B cell (primary cell): ENCODE results near the gene PAXIP1. TPM values are rescaled to one million over a fixed set of nuclear protein-coding genes. Genes with fewer than 3 reads are reported as not detected.

Source experiments
- ATAC-seq: fragments of 200-7000 bp; cut with Tn5 transposase; one replicate; pipeline ENCODE4 v1.10.0; 2021; ENCODE audit warnings: low read depth, mild to moderate bottlenecking, moderate number of reproducible peaks, moderate library complexity
- CTCF ChIA-PET: fragments of 350-600 bp; sonication (Branson Sonifier 250); formaldehyde crosslinking; loops from one replicate; lab custom pipeline; 2021; ENCODE audit warnings: antibody characterized with exemption, inconsistent platforms; lab: Charles Lee
- POLR2A ChIA-PET: fragments of 350-600 bp; sonication (Branson Sonifier 250); formaldehyde crosslinking; loops from one replicate; lab custom pipeline; 2021; ENCODE audit warnings: antibody characterized with exemption; lab: Charles Lee
- DNase-seq: peaks from one replicate; pipeline ENCODE4 v3.0.0; 2013
- H2AFZ ChIP-seq: 2 replicates; pipeline ENCODE4 v1.6.1; 2012; ENCODE audit warnings: mild to moderate bottlenecking, low read depth, low read length; ENCODE audit not compliant: insufficient read depth, poor library complexity, severe bottlenecking
- H3K27ac ChIP-seq, 2 donors: 1 replicate in 1 of 2; 2 replicates in 1 of 2; pipeline ENCODE4 v1.5.1; 2012 to 2013; ENCODE audit warnings: low read length in 2 of 2, mild to moderate bottlenecking in 2 of 2, moderate library complexity in 1 of 2
- H3K27me3 ChIP-seq, 4 experiments: fragments of 200-600 bp in 1 of 4; sonication (generic) in 1 of 4; replicated peaks in 1 of 4; 1 replicate in 2 of 4; 2 replicates in 2 of 4; pipeline versions ENCODE4 v1.6.1 to v1.7.0; 2013 to 2016; ENCODE audit warnings: low read length in 3 of 4, mild to moderate bottlenecking in 2 of 4, mixed read lengths in 1 of 4, moderate library complexity in 1 of 4; ENCODE audit not compliant: insufficient read depth in 4 of 4, control insufficient read depth in 3 of 4; ENCODE audit errors: control extremely low read depth in 1 of 4
- H3K36me3 ChIP-seq, 2 experiments: replicated peaks in 1 of 2; 1 replicate in 1 of 2; 2 replicates in 1 of 2; pipeline versions ENCODE4 v1.6.1 to v1.7.1; 2013; ENCODE audit warnings: low read length in 1 of 2; ENCODE audit not compliant: insufficient read depth in 2 of 2, control insufficient read depth in 1 of 2; ENCODE audit errors: control extremely low read depth in 1 of 2, extremely low read depth in 1 of 2
- H3K4me1 ChIP-seq, 2 donors: fragments of 200-600 bp in 1 of 2; sonication (generic) in 1 of 2; 1 replicate in 1 of 2; 2 replicates in 1 of 2; pipeline versions ENCODE4 v1.5.1 to v1.6.1; 2013 to 2017; ENCODE audit warnings: low read length in 2 of 2; ENCODE audit not compliant: control insufficient read depth in 2 of 2, insufficient read depth in 2 of 2
- H3K4me2 ChIP-seq: replicated peaks from 2 replicates; pipeline ENCODE3; 2012; ENCODE audit warnings: mild to moderate bottlenecking, low read depth, low read length; ENCODE audit not compliant: poor library complexity, severe bottlenecking
- H3K4me3 ChIP-seq, 5 experiments: fragments of 200-600 bp in 1 of 5; sonication (generic) in 1 of 5; 1 replicate in 3 of 5; 2 replicates in 2 of 5; pipeline versions ENCODE4 v1.5.1 to v1.7.0; 2011 to 2016; ENCODE audit warnings: low read length in 4 of 5, mild to moderate bottlenecking in 4 of 5, low read depth in 2 of 5, control low read depth in 1 of 5, moderate library complexity in 1 of 5; ENCODE audit not compliant: insufficient read depth in 1 of 5; ENCODE audit errors: control extremely low read depth in 1 of 5, extremely low read depth in 1 of 5
- H3K79me2 ChIP-seq: fragments of 200-600 bp; sonication (generic); one replicate; pipeline ENCODE4 v1.6.0; 2016; ENCODE audit warnings: low read length; ENCODE audit not compliant: control insufficient read depth, insufficient read depth
- H3K9ac ChIP-seq: fragments of 200-600 bp; sonication (generic); 2 replicates; pipeline ENCODE4 v1.6.1; 2017; ENCODE audit warnings: mild to moderate bottlenecking, low read length, moderate library complexity
- H3K9me3 ChIP-seq, 3 donors: one replicate each; pipeline versions ENCODE4 v1.6.1 to v1.7.1; 2013; ENCODE audit warnings: low read length in 2 of 3; ENCODE audit not compliant: control insufficient read depth in 2 of 3, insufficient read depth in 1 of 3; ENCODE audit errors: control extremely low read depth in 1 of 3
- H4K20me1 ChIP-seq: 2 replicates; pipeline ENCODE4 v1.6.0; 2012; ENCODE audit warnings: mild to moderate bottlenecking, low read length; ENCODE audit not compliant: insufficient read depth, control insufficient read depth, poor library complexity, severe bottlenecking
- H3K27ac Mint-ChIP-seq: one replicate; pipeline ENCODE4 v1.8.0; 2021; ENCODE audit warnings: mixed read lengths
- H3K27me3 Mint-ChIP-seq: one replicate; pipeline ENCODE4 v1.8.0; 2021; ENCODE audit warnings: mixed read lengths
- H3K4me1 Mint-ChIP-seq: one replicate; pipeline ENCODE4 v1.8.0; 2021; ENCODE audit warnings: mixed read lengths
- H3K4me3 Mint-ChIP-seq: one replicate; pipeline ENCODE4 v1.8.0; 2021; ENCODE audit warnings: mixed read lengths
- H3K9me3 Mint-ChIP-seq: one replicate; pipeline ENCODE4 v1.8.0; 2022; ENCODE audit warnings: mixed read lengths; ENCODE audit not compliant: insufficient read depth
- EZH2 ChIP-seq: IDR thresholded peaks from 2 replicates; pipeline ENCODE4 v1.6.1; 2012; ENCODE audit warnings: borderline replicate concordance, low read depth, mild to moderate bottlenecking, moderate library complexity, low read length; ENCODE audit not compliant: insufficient read depth, poor library complexity, severe bottlenecking
- WGBS: methylation state at CpG from one replicate; pipeline ENCODE4 v1.1.5; 2013; ENCODE audit warnings: missing lambda C conversion rate; ENCODE audit not compliant: insufficient coverage; 5-methylcytosine and 5-hydroxymethylcytosine counted together
- intact Hi-C: fragments of 100-400 bp; cut with micrococcal nuclease; formaldehyde crosslinking; loops from one replicate; pipeline ENCODE4 v1.10.0; 2022
- polyA plus RNA-seq: library from polyadenylated mRNA; depleted of rRNA; stranded (reverse); fragments of >200 nt; gene quantifications from 2 replicates; pipeline ENCODE4 v1.2.3, GENCODE V29; 2012
- total RNA-seq, 2 donors: library from RNA; stranded (reverse); fragments of 120-200 nt in 1 of 2; gene quantifications; 1 replicate in 1 of 2; 2 replicates in 1 of 2; pipeline versions ENCODE4 v1.2.3 to v1.2.4, GENCODE V29; 2013 to 2022
- TF ChIP-seq, protein P1 (sequence below): fragments of 200-600 bp; IDR thresholded peaks from one replicate; pipeline ENCODE4 v1.8.0; 2022; ENCODE audit warnings: antibody characterized with exemption, mild to moderate bottlenecking

Gene PAXIP1
- total and polyA plus RNA-seq, 2 donors (not counting 1 experiment from before 2014, with no cell fraction given) = 9.2 to 18.5 TPM

GRCh38 chr7:154973381-154973780, 29.5 kb downstream of the PAXIP1 start:
- no peaks in the 10 kb centered on the region for H3K27me3 ChIP-seq
- H3K4me2 ChIP-seq = no peak overlapping the region
- Mint-ChIP-seq H3K27me3 (no peaks in the 10 kb centered on the region), H3K4me3 (no peak overlapping the region), H3K9me3 (no peaks in the 10 kb centered on the region), H3K4me1 (peaks cover 11% of the 10 kb centered on the region), H3K27ac (no peak overlapping the region)
- no peak overlapping the region for H2AFZ ChIP-seq
- POLR2A ChIA-PET = no interaction called here
- H3K9me3 ChIP-seq = no peaks in the 10 kb centered on the region
- DNase-seq (no peak), ATAC-seq (no peak)
- intact Hi-C loops = no loop called here
- no peak overlapping the region for H3K4me3 ChIP-seq
- H3K27ac ChIP-seq = no peak overlapping the region
- H3K9ac ChIP-seq = no peak overlapping the region
- H3K4me1 ChIP-seq = peaks cover 7 to 8% of the 10 kb centered on the region in 2 donors
- H3K36me3 ChIP-seq = peaks cover 4 to 9% of the 10 kb centered on the region in 2 experiments
- peaks cover 14% of the 10 kb centered on the region for H3K79me2 ChIP-seq
- no peaks in the 10 kb centered on the region for H4K20me1 ChIP-seq
- 100% methylated on average over 2 of the region's 7 CpGs for WGBS
- CTCF ChIA-PET = interaction anchor here (2.2 kb wide), 1 partner anchor 46 kb away, joined by 5 read pairs; no protein-coding TSS in a partner anchor
- TF ChIP-seq, protein P1, sequence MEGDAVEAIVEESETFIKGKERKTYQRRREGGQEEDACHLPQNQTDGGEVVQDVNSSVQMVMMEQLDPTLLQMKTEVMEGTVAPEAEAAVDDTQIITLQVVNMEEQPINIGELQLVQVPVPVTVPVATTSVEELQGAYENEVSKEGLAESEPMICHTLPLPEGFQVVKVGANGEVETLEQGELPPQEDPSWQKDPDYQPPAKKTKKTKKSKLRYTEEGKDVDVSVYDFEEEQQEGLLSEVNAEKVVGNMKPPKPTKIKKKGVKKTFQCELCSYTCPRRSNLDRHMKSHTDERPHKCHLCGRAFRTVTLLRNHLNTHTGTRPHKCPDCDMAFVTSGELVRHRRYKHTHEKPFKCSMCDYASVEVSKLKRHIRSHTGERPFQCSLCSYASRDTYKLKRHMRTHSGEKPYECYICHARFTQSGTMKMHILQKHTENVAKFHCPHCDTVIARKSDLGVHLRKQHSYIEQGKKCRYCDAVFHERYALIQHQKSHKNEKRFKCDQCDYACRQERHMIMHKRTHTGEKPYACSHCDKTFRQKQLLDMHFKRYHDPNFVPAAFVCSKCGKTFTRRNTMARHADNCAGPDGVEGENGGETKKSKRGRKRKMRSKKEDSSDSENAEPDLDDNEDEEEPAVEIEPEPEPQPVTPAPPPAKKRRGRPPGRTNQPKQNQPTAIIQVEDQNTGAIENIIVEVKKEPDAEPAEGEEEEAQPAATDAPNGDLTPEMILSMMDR = no peak
- TF ChIP-seq EZH2 = no peak

DNA sequence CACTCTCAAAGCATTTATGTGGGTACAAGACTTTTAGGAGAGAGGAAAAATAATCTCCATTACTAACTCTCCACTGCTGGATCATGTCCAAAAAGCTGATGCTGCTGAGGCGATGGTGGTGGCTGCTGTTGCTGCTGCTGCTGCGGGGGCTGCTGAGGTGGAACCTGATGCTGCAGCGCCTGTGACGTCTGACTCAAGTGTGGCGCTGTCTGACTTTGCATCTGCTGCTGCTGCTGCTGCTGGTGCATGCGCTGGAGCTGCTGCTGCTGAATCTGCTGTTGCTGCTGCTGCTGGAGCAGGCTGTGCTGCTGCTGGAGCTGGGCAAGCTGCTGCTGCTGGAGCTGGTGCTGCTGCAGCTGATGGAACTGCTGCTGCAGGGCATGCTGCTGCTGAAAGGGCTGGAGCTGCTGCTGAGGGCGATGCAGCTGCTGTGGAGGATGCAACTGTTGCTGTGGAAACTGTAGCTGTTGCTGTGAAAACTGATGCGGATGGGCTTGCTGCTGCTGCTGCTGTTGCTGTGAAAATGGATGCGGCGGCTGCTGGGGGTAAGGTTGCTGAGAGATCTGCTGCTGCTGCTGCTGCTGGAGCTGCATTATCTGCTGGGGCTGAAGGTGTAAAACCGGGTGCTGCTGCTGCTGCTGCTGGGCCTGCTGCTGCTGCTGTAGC, 34.5 kb downstream of the PAXIP1 start:
- no peak overlapping the region for H3K4me3 Mint-ChIP-seq
- H3K4me1 Mint-ChIP-seq = no peaks in the 10 kb centered on the region
- ChIA-PET POLR2A (no interaction called here), CTCF (interaction anchor here (1.4 kb wide), 1 partner anchor 15 kb away, joined by 3 read pairs; no protein-coding TSS in a partner anchor)
- no peaks in the 10 kb centered on the region for H3K27me3 Mint-ChIP-seq
- H3K36me3 ChIP-seq = peaks cover 11 to 27% of the 10 kb centered on the region in 2 experiments
- TF ChIP-seq, protein P1 = no peak
- TF ChIP-seq EZH2 = no peak
- H3K27me3 ChIP-seq = no peaks in the 10 kb centered on the region
- 94% methylated on average over 11 of the region's 11 CpGs for WGBS
- ATAC-seq (no peak), DNase-seq (no peak)
- no peaks in the 10 kb centered on the region for H4K20me1 ChIP-seq
- intact Hi-C loops = no loop called here
- no peaks in the 10 kb centered on the region for H3K9me3 Mint-ChIP-seq
- H3K4me2 ChIP-seq = no peak overlapping the region
- H3K4me3 ChIP-seq = no peak overlapping the region
- H3K27ac Mint-ChIP-seq = no peak overlapping the region
- H3K79me2 ChIP-seq = peaks cover 6% of the 10 kb centered on the region
- H3K9me3 ChIP-seq = no peaks in the 10 kb centered on the region
- H3K9ac ChIP-seq = no peak overlapping the region
- H3K4me1 ChIP-seq = no peaks in the 10 kb centered on the region
- no peak overlapping the region for H2AFZ ChIP-seq
- H3K27ac ChIP-seq = no peak overlapping the region
